H1 (cell line): ENCODE data around the gene IRX4. TPM values are rescaled to one million over a fixed set of nuclear protein-coding genes. Genes with fewer than 3 reads are reported as not detected.

Source experiments
- CTCF ChIA-PET: fragments of 300-600 bp; sonication (Branson Sonifier 250); formaldehyde crosslinking; loops from one replicate; lab custom pipeline; 2021; ENCODE audit not compliant: partially characterized antibody; lab: Charles Lee
- POLR2A ChIA-PET: fragments of 300-600 bp; sonication (Branson Sonifier 250); formaldehyde crosslinking; loops from one replicate; lab custom pipeline; 2021; ENCODE audit warnings: inconsistent platforms; ENCODE audit not compliant: partially characterized antibody; lab: Charles Lee
- DNase-seq, 2 experiments: peaks; one replicate each; pipeline versions ENCODE4 v3.0.0 to v3.0.0-alpha.2; 2010 to 2022; ENCODE audit warnings: low spot score in 2 of 2, low read depth in 1 of 2, mixed read lengths in 1 of 2
- FAIRE-seq: peaks from 2 replicates; lab custom pipeline; 2011; peaks lifted over from hg19 to GRCh38; lab: Jason Lieb, UNC
- H2AFZ ChIP-seq: 2 replicates; pipeline ENCODE4 v1.8.1; 2012; ENCODE audit warnings: low read length, inconsistent platforms
- H2AK5ac ChIP-seq: 2 replicates; pipeline ENCODE4 v1.6.1; 2013; ENCODE audit warnings: low read depth, low read length
- H2BK120ac ChIP-seq: replicated peaks from 2 replicates; pipeline ENCODE3; 2013; ENCODE audit warnings: low read depth, low read length, inconsistent platforms
- H2BK12ac ChIP-seq: 2 replicates; pipeline ENCODE4 v1.6.1; 2013; ENCODE audit warnings: low read depth, low read length
- H2BK15ac ChIP-seq: 2 replicates; pipeline ENCODE4 v1.6.1; 2013; ENCODE audit warnings: low read length
- H2BK20ac ChIP-seq: 2 replicates; pipeline ENCODE4 v1.6.1; 2013; ENCODE audit warnings: low read length
- H2BK5ac ChIP-seq: 2 replicates; pipeline ENCODE4 v1.6.1; 2013; ENCODE audit warnings: low read depth, low read length
- H3K14ac ChIP-seq: 2 replicates; pipeline ENCODE4 v1.6.1; 2013; ENCODE audit warnings: inconsistent platforms; ENCODE audit not compliant: insufficient read length
- H3K18ac ChIP-seq: 2 replicates; pipeline ENCODE4 v1.6.1; 2013; ENCODE audit warnings: low read length; ENCODE audit errors: extremely low read depth
- H3K23ac ChIP-seq: 2 replicates; pipeline ENCODE4 v1.6.1; 2013; ENCODE audit warnings: inconsistent platforms; ENCODE audit not compliant: insufficient read length
- H3K23me2 ChIP-seq: 2 replicates; pipeline ENCODE4 v1.6.1; 2013; ENCODE audit warnings: low read depth, low read length
- H3K27ac ChIP-seq: 2 replicates; pipeline ENCODE4 v1.6.1; 2011; ENCODE audit warnings: low read depth, low read length, inconsistent platforms
- H3K27me3 ChIP-seq, 4 experiments: replicated peaks in 1 of 4; 1 replicate in 1 of 4; 2 replicates in 3 of 4; pipeline versions ENCODE4 v1.6.1 to v1.8.1; 2011 to 2013; ENCODE audit warnings: low read length in 3 of 4, mild to moderate bottlenecking in 3 of 4, inconsistent platforms in 2 of 4, mixed read lengths in 2 of 4, moderate library complexity in 1 of 4; ENCODE audit not compliant: control insufficient read depth in 3 of 4, insufficient read depth in 3 of 4; ENCODE audit errors: extremely low read depth in 1 of 4
- H3K36me3 ChIP-seq, 4 experiments: 2 replicates each; pipeline versions ENCODE4 v1.6.1 to v1.8.1; 2011 to 2013; ENCODE audit warnings: mild to moderate bottlenecking in 4 of 4, low read length in 3 of 4, moderate library complexity in 2 of 4, control low read depth in 1 of 4, inconsistent platforms in 1 of 4; ENCODE audit not compliant: insufficient read depth in 4 of 4, control insufficient read depth in 2 of 4
- H3K4ac ChIP-seq: replicated peaks from 2 replicates; pipeline ENCODE3; 2013; ENCODE audit warnings: low read length, low read depth, mixed read lengths, inconsistent platforms; ENCODE audit not compliant: insufficient read length
- H3K4me1 ChIP-seq, 4 experiments: replicated peaks in 1 of 4; 1 replicate in 1 of 4; 2 replicates in 3 of 4; pipeline versions ENCODE4 v1.6.1 to v1.8.1; 2011 to 2013; ENCODE audit warnings: low read length in 3 of 4, inconsistent platforms in 2 of 4, mixed read lengths in 1 of 4; ENCODE audit not compliant: insufficient read depth in 4 of 4, control insufficient read depth in 3 of 4
- H3K4me2 ChIP-seq, 2 experiments: 2 replicates each; pipeline versions ENCODE4 v1.6.1 to v1.8.1; 2011 to 2013; ENCODE audit warnings: low read depth in 2 of 2, low read length in 2 of 2, control low read depth in 1 of 2, inconsistent platforms in 1 of 2, mild to moderate bottlenecking in 1 of 2; ENCODE audit not compliant: insufficient read depth in 1 of 2
- H3K4me3 ChIP-seq, 4 experiments: fragments of 200-600, 300-600 bp in 1 of 4; sonication (generic), shearing (Covaris generic), sonication (Bioruptor Twin) in 1 of 4; 2 replicates each; pipeline versions ENCODE4 v1.5.1 to v1.8.1; 2011 to 2016; ENCODE audit warnings: low read length in 4 of 4, low read depth in 3 of 4, control low read depth in 2 of 4, inconsistent platforms in 2 of 4, mild to moderate bottlenecking in 2 of 4, mixed read lengths in 1 of 4, moderate library complexity in 1 of 4; ENCODE audit not compliant: insufficient read depth in 2 of 4; ENCODE audit errors: extremely low read depth in 1 of 4
- H3K56ac ChIP-seq: replicated peaks from 2 replicates; pipeline ENCODE3; 2013; ENCODE audit warnings: low read depth, mild to moderate bottlenecking, mixed read lengths, low read length, inconsistent platforms; ENCODE audit not compliant: insufficient read length
- H3K79me1 ChIP-seq: 2 replicates; pipeline ENCODE4 v1.6.1; 2013; ENCODE audit warnings: low read depth, low read length, control low read depth
- H3K79me2 ChIP-seq, 2 experiments: 2 replicates each; pipeline versions ENCODE4 v1.6.1 to v1.8.1; 2012 to 2013; ENCODE audit warnings: low read length in 2 of 2, mild to moderate bottlenecking in 2 of 2, inconsistent platforms in 1 of 2; ENCODE audit not compliant: insufficient read depth in 2 of 2, control insufficient read depth in 1 of 2
- H3K9ac ChIP-seq, 4 experiments: replicated peaks in 1 of 4; 1 replicate in 1 of 4; 2 replicates in 3 of 4; pipeline versions ENCODE4 v1.6.1 to v1.8.1; 2011 to 2013; ENCODE audit warnings: low read depth in 3 of 4, low read length in 3 of 4, control low read depth in 2 of 4, mild to moderate bottlenecking in 2 of 4, moderate library complexity in 2 of 4, inconsistent platforms in 1 of 4; ENCODE audit errors: extremely low read depth in 1 of 4
- H3K9me3 ChIP-seq, 2 experiments: 2 replicates each; pipeline versions ENCODE4 v1.6.1 to v1.8.1; 2012 to 2013; ENCODE audit warnings: mild to moderate bottlenecking in 2 of 2, moderate library complexity in 2 of 2, control low read depth in 1 of 2, inconsistent platforms in 1 of 2, low read depth in 1 of 2, low read length in 1 of 2, mixed read lengths in 1 of 2; ENCODE audit not compliant: insufficient read depth in 2 of 2
- H4K20me1 ChIP-seq, 2 experiments: replicated peaks in 1 of 2; 2 replicates each; pipeline versions ENCODE3 to v1.8.1; 2011 to 2013; ENCODE audit warnings: inconsistent platforms in 2 of 2, low read length in 2 of 2, mild to moderate bottlenecking in 1 of 2; ENCODE audit not compliant: insufficient read depth in 2 of 2, control insufficient read depth in 1 of 2
- H4K5ac ChIP-seq: 2 replicates; pipeline ENCODE4 v1.6.1; 2013; ENCODE audit warnings: low read length, low read depth, mixed read lengths, inconsistent platforms; ENCODE audit not compliant: insufficient read length
- H4K8ac ChIP-seq: 2 replicates; pipeline ENCODE4 v1.8.0; 2013; ENCODE audit warnings: mild to moderate bottlenecking, moderate library complexity, low read length, inconsistent platforms; ENCODE audit not compliant: insufficient read depth; ENCODE audit errors: extremely low read depth
- H4K91ac ChIP-seq: replicated peaks from 2 replicates; pipeline ENCODE3; 2013; ENCODE audit warnings: low read length, mixed read lengths, inconsistent platforms; ENCODE audit not compliant: insufficient read length
- CEBPB ChIP-seq: IDR thresholded peaks from 2 replicates; pipeline ENCODE4 v1.6.1; 2012; ENCODE audit warnings: low read depth, low read length
- HDAC2 ChIP-seq, 2 experiments: fragments of 300-600 bp in 1 of 2; sonication (generic) in 1 of 2; IDR thresholded peaks; 2 replicates each; pipeline ENCODE4 v1.6.1; 2011 to 2012; ENCODE audit warnings: low read depth in 2 of 2, low read length in 2 of 2, mild to moderate bottlenecking in 2 of 2, moderate library complexity in 2 of 2, borderline replicate concordance in 1 of 2, inconsistent platforms in 1 of 2
- NRF1 ChIP-seq: IDR thresholded peaks from 2 replicates; pipeline ENCODE4 v1.6.1; 2011; ENCODE audit warnings: mild to moderate bottlenecking, low read depth, low read length, improper control_type of control experiment
- WGBS, 2 experiments: shearing (Covaris generic) in 1 of 2; methylation state at CpG; one replicate each; pipeline versions ENCODE4 v1.1.6 to v1.1.7; 2013 to 2015; ENCODE audit warnings: low lambda C conversion rate in 2 of 2, mixed read lengths in 2 of 2, inconsistent platforms in 1 of 2, low coverage in 1 of 2, missing lambda C conversion rate in 1 of 2; ENCODE audit not compliant: insufficient replicate concordance in 2 of 2, insufficient coverage in 1 of 2, insufficient read length in 1 of 2; ENCODE audit errors: extremely low coverage in 1 of 2, missing lambda C conversion rate in 1 of 2; 5-methylcytosine and 5-hydroxymethylcytosine counted together
- polyA plus RNA-seq, 7 experiments: library from polyadenylated mRNA; depleted of rRNA in 3 of 7; stranded (reverse) in 5 of 7; unstranded in 2 of 7; fragments of >200 nt in 5 of 7; fragments of 200-250 nt in 2 of 7; gene quantifications; 1 replicate in 5 of 7; 2 replicates in 1 of 7; 4 replicates in 1 of 7; pipeline versions ENCODE4 v1.2.1 to v1.2.3, GENCODE V29; 2011 to 2013; ENCODE audit warnings: missing spikeins in 2 of 7, mixed read lengths in 2 of 7
- total RNA-seq: library from RNA; stranded (reverse); fragmentation: NEBNext Ultra II Directional; extraction: Animal tissue kit (Norgen Biotek cat#: 25700); gene quantifications from 2 replicates; pipeline ENCODE4 v1.2.1, GENCODE V29; 2021

IRX4 gene
- total and polyA plus RNA-seq, 2 of the 8 experiments (the other 6 are each of a cell fraction or from before 2014, with no cell fraction given) = 0.45 to 1.2 TPM

DNA sequence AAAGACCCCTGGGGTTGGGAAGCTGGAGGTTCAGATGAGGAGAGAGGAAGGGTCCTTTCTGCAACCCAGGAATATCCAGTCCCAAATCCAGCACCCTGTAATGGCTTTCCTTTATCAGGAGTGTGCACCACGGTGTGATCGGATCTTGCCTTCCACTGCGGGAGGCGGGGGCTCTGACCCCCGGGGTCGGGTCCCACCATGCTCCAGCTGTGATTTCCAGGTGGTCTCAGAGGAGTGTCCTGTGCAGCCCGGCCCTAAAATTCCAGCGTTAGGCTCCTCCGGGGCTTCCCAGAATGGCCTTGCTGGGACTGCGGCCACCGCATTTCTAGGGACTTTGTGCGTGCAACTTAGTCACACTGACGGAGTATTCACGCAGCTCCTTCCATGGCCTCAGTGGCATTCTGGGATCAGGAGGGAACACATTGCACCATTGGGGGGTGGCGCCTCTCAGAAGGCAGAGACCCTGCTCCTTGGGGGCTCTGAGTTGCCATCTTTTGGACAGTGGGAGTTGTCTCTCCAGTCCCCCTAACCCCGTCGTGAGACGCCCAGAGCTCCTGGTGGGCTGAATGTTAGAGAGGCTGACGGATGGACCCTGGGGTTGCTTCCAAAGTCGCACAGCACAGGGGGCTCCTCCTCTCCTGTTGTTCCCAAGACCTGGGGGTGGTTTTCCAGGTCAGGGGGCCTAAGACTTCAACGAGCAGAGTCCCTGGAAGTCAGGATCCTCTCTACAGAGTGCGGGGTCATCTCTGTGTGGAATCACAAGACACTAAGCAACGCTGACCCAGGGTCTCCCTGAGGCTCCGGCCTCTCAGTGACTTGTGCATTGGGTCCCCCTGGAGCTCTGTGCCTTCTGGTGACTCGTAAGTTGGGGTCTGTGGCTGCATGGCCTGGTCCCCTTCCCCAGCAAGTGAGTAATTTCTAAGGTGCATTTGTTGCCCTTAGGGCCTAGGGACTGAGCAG lies 42.7 kb upstream of the IRX4 start:
- Histone ChIP-seq H2BK15ac (no peak overlapping the region; the same call in 1 of the 2 replicates), H3K18ac (no peak overlapping the region; the same call in 1 of the 2 replicates), H4K8ac (no peak overlapping the region; the same call in 1 of the 2 replicates), H3K23me2 (peaks cover 16% of the 10 kb centered on the region), H2AK5ac (no peak overlapping the region), H4K5ac (no peak overlapping the region), H2AFZ (no peak overlapping the region), H2BK5ac (no peak overlapping the region), H4K20me1 (peaks cover 0 to 13% of the 10 kb centered on the region in 2 experiments), H3K56ac (no peak overlapping the region), H3K9ac (no peak overlapping the region), H3K23ac (no peak overlapping the region), H3K4ac (no peak overlapping the region), H3K14ac (no peak overlapping the region), H3K27me3 (peaks cover 0 to 11% (median 9%) of the 10 kb centered on the region in 4 experiments; a peak in 5 of 7 replicates), H3K4me3 (no peak overlapping the region), H3K79me2 (no peaks in the 10 kb centered on the region), H2BK120ac (no peak overlapping the region), H4K91ac (no peak overlapping the region), H3K79me1 (peaks cover 3% of the 10 kb centered on the region; the same call in 1 of the 2 replicates), H3K9me3 (no peaks in the 10 kb centered on the region), H3K4me2 (no peak overlapping the region), H3K4me1 (peaks cover 3 to 6% (median 3%) of the 10 kb centered on the region in 4 experiments; a peak in 6 of 7 replicates), H3K36me3 (no peaks in the 10 kb centered on the region; a peak in 1 of 8 replicates), H3K27ac (no peak overlapping the region), H2BK12ac (0 out of 2 replicates have a peak overlapping the region, but pooled peaks have one; percentile 9), H2BK20ac (no peak overlapping the region)
- ChIA-PET POLR2A (no interaction called here), CTCF (interaction anchor here (1.3 to 1.8 kb wide), 2 partner anchors 10 to 21 kb away, joined by 4 to 6 read pairs; no protein-coding TSS in a partner anchor)
- TF ChIP-seq CEBPB (no peak), HDAC2 (IDR thresholded peaks at IDR 0.05; ENCODE audit: borderline replicate concordance in 1 of 2, low read depth in 2 of 2, low read length in 2 of 2) (no peak), NRF1 (no peak)
- 86% methylated on average over 25 of the region's 25 CpGs; no CpG with 5 or more reads in 1 of the 2 experiments for WGBS, 2 experiments
- DNase-seq (no peak), FAIRE-seq (no peak)
